WERI-Rb-1 (cell line): Measurements from ENCODE around the gene GNPAT.

Experiments used
- DNase-seq: peaks from one replicate; pipeline ENCODE4 v3.0.0-alpha.2; 2020
- H3K27ac ChIP-seq: fragments of 250-450 bp; sonication (Bioruptor Pico); 2 replicates; pipeline ENCODE4 v1.5.1; 2020; ENCODE audit warnings: mild to moderate bottlenecking, moderate library complexity
- H3K27me3 ChIP-seq: fragments of 250-450 bp; sonication (Bioruptor Pico); 2 replicates; pipeline ENCODE4 v1.5.1; 2021; ENCODE audit warnings: mild to moderate bottlenecking, low read depth, moderate library complexity; ENCODE audit not compliant: insufficient read depth, severe bottlenecking
- H3K36me3 ChIP-seq: fragments of 250-450 bp; sonication (Bioruptor Pico); 2 replicates; pipeline ENCODE4 v1.5.1; 2020; ENCODE audit warnings: mild to moderate bottlenecking, moderate library complexity
- H3K4me3 ChIP-seq: 2 replicates; pipeline ENCODE4 v1.5.1; 2011; ENCODE audit warnings: low read depth, mild to moderate bottlenecking, control low read depth, low read length
- H3K9me3 ChIP-seq: fragments of 250-450 bp; sonication (Bioruptor Pico); 2 replicates; pipeline ENCODE4 v1.5.1; 2021; ENCODE audit warnings: mild to moderate bottlenecking, moderate library complexity; ENCODE audit not compliant: severe bottlenecking
- TF ChIP-seq, protein P1 (sequence below): IDR thresholded peaks from 2 replicates; pipeline ENCODE4 v1.5.1; 2011; ENCODE audit warnings: low read depth, mild to moderate bottlenecking, control low read depth, inconsistent platforms, low read length

GNPAT gene

DNA sequence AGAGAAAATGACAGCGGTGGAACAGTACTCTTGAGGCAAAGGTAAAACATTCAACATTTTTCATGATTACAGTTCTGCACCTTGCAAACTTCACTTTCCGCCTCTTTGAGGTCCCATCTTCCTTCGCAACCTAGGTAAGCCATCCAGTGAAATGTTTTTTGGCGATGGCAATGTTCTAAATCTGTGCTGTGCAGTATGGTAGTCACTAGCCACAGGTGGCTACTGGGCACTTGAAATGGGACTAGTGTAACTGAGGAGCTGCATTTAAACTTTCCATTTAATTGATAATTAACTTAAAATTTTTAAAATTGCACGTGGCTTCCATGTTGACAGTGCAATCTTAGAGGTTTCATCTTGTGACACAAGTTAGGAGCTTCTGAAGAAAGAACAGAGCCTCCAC, 83.6 kb downstream of the GNPAT start:
- TF ChIP-seq, protein P1, sequence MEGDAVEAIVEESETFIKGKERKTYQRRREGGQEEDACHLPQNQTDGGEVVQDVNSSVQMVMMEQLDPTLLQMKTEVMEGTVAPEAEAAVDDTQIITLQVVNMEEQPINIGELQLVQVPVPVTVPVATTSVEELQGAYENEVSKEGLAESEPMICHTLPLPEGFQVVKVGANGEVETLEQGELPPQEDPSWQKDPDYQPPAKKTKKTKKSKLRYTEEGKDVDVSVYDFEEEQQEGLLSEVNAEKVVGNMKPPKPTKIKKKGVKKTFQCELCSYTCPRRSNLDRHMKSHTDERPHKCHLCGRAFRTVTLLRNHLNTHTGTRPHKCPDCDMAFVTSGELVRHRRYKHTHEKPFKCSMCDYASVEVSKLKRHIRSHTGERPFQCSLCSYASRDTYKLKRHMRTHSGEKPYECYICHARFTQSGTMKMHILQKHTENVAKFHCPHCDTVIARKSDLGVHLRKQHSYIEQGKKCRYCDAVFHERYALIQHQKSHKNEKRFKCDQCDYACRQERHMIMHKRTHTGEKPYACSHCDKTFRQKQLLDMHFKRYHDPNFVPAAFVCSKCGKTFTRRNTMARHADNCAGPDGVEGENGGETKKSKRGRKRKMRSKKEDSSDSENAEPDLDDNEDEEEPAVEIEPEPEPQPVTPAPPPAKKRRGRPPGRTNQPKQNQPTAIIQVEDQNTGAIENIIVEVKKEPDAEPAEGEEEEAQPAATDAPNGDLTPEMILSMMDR: no peak
- DNase-seq: no peak
- Histone ChIP-seq H3K27me3 (no peaks in the 10 kb centered on the region), H3K27ac (no peak overlapping the region), H3K4me3 (no peak overlapping the region), H3K9me3 (no peaks in the 10 kb centered on the region), H3K36me3 (no peaks in the 10 kb centered on the region)

DNA sequence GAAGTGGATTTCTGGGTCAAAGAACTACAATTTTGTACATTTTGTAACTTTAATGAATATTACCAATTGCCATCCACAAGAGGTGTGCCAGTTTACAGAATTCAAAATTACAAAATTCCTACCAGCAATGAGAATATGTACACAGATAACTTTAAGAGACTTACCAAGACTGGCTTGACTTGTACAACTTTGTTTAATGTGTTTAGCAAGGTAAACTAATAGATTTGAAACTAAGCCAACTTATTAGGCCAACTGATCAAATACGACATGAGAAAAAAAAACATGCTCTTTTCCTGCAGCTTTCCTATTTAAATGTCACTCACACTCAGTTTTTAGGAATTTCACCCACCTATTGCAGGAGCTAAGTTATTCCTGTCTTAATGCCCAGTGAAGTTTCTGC, 85.2 kb downstream of the GNPAT start:
- no peak for DNase-seq
- Histone ChIP-seq H3K27me3 (no peaks in the 10 kb centered on the region), H3K4me3 (no peak overlapping the region), H3K9me3 (no peaks in the 10 kb centered on the region), H3K36me3 (no peaks in the 10 kb centered on the region), H3K27ac (no peak overlapping the region)
- TF ChIP-seq, protein P1: no peak
